DND-41 (cell line): ENCODE data around the gene AK5.
A peak's percentile ranks its signal among the peaks of the same experiment; 100 is the strongest.

ENCODE experiments used
- ATAC-seq: fragments of 200-7000 bp; cut with Tn5 transposase; 3 replicates; pipeline ENCODE4 v1.9.1; 2021; ENCODE audit warnings: low read depth; ENCODE audit not compliant: insufficient read depth
- DNase-seq: peaks from one replicate; pipeline ENCODE4 v3.0.0-alpha.2; 2020
- H2AFZ ChIP-seq: 2 replicates; pipeline ENCODE4 v1.6.0; 2012; ENCODE audit warnings: low read depth, low read length
- H3K27ac ChIP-seq: 2 replicates; pipeline ENCODE4 v1.5.1; 2012; ENCODE audit warnings: low read length, inconsistent platforms
- H3K27me3 ChIP-seq: fragments of 200-600 bp; sonication (generic); 2 replicates; pipeline ENCODE4 v1.6.0; 2012; ENCODE audit warnings: low read length, mild to moderate bottlenecking, inconsistent platforms; ENCODE audit not compliant: insufficient read depth, poor library complexity
- H3K36me3 ChIP-seq: 2 replicates; pipeline ENCODE4 v1.5.1; 2012; ENCODE audit warnings: low read length, inconsistent platforms; ENCODE audit not compliant: insufficient read depth
- H3K4me1 ChIP-seq: 2 replicates; pipeline ENCODE4 v1.5.1; 2012; ENCODE audit warnings: mild to moderate bottlenecking, low read length; ENCODE audit not compliant: insufficient read depth
- H3K4me2 ChIP-seq: 2 replicates; pipeline ENCODE4 v1.6.0; 2012; ENCODE audit warnings: mild to moderate bottlenecking, moderate library complexity, low read length, inconsistent platforms; ENCODE audit not compliant: insufficient read depth
- H3K4me3 ChIP-seq, 2 experiments: fragments of 200-600 bp in 1 of 2; shearing (Covaris generic) in 1 of 2; 2 replicates each; pipeline ENCODE4 v1.5.1; 2012 to 2016; ENCODE audit warnings: inconsistent platforms in 2 of 2, low read length in 2 of 2, mild to moderate bottlenecking in 2 of 2, low read depth in 1 of 2, moderate library complexity in 1 of 2
- H3K79me2 ChIP-seq: 2 replicates; pipeline ENCODE4 v1.6.0; 2012; ENCODE audit warnings: low read length, inconsistent platforms; ENCODE audit not compliant: insufficient read depth
- H3K9ac ChIP-seq: 2 replicates; pipeline ENCODE4 v1.6.0; 2012; ENCODE audit warnings: low read depth, mild to moderate bottlenecking, inconsistent platforms, low read length, moderate library complexity
- H3K9me3 ChIP-seq: 2 replicates; pipeline ENCODE4 v1.5.1; 2012; ENCODE audit warnings: low read length, moderate library complexity, mild to moderate bottlenecking, inconsistent platforms; ENCODE audit not compliant: insufficient read depth, severe bottlenecking
- H4K20me1 ChIP-seq: 2 replicates; pipeline ENCODE4 v1.6.0; 2012; ENCODE audit warnings: low read length; ENCODE audit not compliant: insufficient read depth
- EZH2 ChIP-seq: IDR thresholded peaks from 3 replicates; pipeline ENCODE4 v1.6.1; 2012; ENCODE audit warnings: borderline replicate concordance, low read depth, mild to moderate bottlenecking, moderate library complexity, low read length, inconsistent platforms; ENCODE audit not compliant: severe bottlenecking
- TF ChIP-seq, protein P1 (sequence below): IDR thresholded peaks from 2 replicates; pipeline ENCODE4 v1.5.1; 2012; ENCODE audit warnings: borderline replicate concordance, low read length, moderate library complexity, mild to moderate bottlenecking; ENCODE audit not compliant: poor library complexity, severe bottlenecking; ENCODE audit errors: extremely low read depth

The AK5 gene

DNA sequence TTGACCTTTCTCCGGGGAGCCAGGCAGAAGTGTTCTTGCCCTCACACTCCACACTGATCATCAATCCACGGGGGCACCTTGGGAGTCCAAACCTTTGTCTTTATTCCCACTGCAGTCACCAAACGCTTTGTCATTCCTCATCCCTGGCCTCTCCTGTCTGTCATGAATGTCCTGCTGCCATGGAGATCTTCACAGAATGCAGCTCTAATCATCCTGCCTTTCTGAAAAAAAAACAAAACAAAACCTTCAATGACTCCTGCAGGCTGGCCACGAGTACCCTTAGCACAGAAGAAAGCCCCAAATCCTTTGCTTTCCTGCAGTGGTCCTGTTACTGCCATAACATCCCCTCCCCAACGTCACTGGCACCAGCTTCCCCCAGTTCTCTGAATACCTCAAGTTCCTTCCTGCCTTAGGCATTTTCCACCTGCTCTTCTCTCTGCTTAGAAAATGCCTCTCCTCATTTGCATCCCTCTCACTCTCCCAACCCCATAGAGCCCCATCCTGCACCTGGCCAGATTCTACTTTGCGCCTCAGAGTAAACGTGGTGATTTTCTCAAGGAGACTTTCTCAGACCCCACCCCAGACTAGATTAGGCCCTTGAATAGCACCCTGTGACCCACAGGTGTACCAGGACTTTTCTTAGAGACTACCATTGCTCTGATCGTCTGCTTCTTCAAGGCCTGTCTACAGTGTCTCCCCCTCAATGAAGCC, 131.2 kb downstream of the AK5 start:
- DNase-seq: no peak
- Histone ChIP-seq H3K4me2 (no peak overlapping the region), H3K79me2 (no peaks in the 10 kb centered on the region), H3K27ac (no peak overlapping the region), H3K4me3 (no peak overlapping the region), H3K9me3 (no peaks in the 10 kb centered on the region), H3K36me3 (no peaks in the 10 kb centered on the region), H2AFZ (no peak overlapping the region), H3K9ac (no peak overlapping the region), H3K27me3 (peaks cover 6% of the 10 kb centered on the region), H3K4me1 (no peaks in the 10 kb centered on the region), H4K20me1 (no peaks in the 10 kb centered on the region)
- ATAC-seq: no peak
- TF ChIP-seq EZH2: no peak
- TF ChIP-seq, protein P1, sequence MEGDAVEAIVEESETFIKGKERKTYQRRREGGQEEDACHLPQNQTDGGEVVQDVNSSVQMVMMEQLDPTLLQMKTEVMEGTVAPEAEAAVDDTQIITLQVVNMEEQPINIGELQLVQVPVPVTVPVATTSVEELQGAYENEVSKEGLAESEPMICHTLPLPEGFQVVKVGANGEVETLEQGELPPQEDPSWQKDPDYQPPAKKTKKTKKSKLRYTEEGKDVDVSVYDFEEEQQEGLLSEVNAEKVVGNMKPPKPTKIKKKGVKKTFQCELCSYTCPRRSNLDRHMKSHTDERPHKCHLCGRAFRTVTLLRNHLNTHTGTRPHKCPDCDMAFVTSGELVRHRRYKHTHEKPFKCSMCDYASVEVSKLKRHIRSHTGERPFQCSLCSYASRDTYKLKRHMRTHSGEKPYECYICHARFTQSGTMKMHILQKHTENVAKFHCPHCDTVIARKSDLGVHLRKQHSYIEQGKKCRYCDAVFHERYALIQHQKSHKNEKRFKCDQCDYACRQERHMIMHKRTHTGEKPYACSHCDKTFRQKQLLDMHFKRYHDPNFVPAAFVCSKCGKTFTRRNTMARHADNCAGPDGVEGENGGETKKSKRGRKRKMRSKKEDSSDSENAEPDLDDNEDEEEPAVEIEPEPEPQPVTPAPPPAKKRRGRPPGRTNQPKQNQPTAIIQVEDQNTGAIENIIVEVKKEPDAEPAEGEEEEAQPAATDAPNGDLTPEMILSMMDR: no peak

DNA sequence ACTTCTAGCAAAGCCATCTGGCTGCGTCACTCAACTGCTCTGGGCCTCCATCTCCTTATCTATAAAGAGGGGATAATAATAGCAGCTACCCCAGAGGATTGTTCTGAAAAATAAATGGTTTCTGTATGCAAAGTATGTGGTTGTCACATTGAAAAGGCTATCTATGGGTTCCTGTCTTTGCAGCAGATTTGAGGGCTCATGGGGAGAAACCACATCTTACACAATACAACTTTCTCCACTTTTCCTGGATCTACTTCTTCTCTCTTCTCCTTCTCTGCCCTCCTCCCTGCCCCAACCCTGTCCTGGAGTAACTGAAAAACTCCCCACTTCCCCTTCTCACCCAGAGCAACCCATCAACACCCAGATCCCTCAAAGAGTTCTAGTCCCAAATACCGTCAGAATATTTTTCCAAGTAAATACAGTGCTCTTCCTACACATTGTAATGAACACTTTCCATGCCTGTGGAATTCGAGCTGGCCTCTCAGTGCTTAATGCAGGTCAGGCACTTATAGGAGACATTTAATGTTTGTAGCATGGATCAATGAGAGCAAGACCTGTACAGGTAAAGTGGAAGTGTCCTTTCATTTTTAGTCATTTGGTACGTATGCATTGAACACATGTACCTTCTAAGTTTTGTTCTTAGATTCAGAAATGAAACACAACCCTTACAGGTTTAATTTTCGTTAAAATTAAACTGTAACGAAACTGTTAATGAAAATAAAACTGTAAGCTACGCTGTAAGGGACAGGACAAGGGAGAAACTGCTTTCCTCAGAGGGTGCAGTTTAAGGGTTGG, 131.9 kb downstream of the AK5 start:
- no peaks in the 10 kb centered on the region for H4K20me1 ChIP-seq
- no peak overlapping the region for H3K27ac ChIP-seq
- TF ChIP-seq, protein P1: no peak
- no peak for TF ChIP-seq EZH2
- no peaks in the 10 kb centered on the region for H3K79me2 ChIP-seq
- DNase-seq (no peak), ATAC-seq (no peak)
- no peaks in the 10 kb centered on the region for H3K36me3 ChIP-seq
- no peaks in the 10 kb centered on the region for H3K4me1 ChIP-seq
- H3K9me3 ChIP-seq: no peaks in the 10 kb centered on the region
- H3K4me2 ChIP-seq: no peak overlapping the region
- H2AFZ ChIP-seq: no peak overlapping the region
- no peak overlapping the region for H3K9ac ChIP-seq
- no peak overlapping the region for H3K4me3 ChIP-seq
- peaks cover 6% of the 10 kb centered on the region for H3K27me3 ChIP-seq

DNA sequence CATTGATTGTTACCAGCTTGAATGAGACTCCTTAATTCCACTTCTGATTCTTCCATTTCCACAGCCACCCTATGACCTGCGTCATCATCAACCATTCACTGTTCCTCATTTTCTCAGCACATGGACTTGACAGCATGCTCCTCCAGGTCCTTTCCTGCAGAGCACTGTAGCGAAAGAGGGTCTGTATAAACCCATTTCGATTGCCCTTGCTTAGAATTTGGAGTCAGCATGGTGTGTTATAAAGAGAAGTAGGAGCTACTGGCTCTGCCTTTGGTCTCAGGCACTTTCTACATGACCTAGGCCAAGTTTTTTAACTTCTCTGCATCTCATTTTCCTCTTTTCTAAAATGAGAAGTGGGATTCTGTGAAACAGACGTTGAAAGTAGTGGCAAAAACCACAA, 133.8 kb downstream of the AK5 start:
- Histone ChIP-seq H2AFZ (peak overlapping the region; percentile 17; the same call in 1 of the 2 replicates), H3K36me3 (no peaks in the 10 kb centered on the region)
- ATAC-seq: no peak

More for the DNA sequence above, 133.8 kb downstream of the AK5 start:
- Histone ChIP-seq H3K4me3 (no peak overlapping the region), H3K27me3 (peaks cover 6% of the 10 kb centered on the region), H3K9me3 (no peaks in the 10 kb centered on the region), H4K20me1 (no peaks in the 10 kb centered on the region), H3K27ac (no peak overlapping the region), H3K4me1 (no peaks in the 10 kb centered on the region), H3K4me2 (no peak overlapping the region), H3K79me2 (no peaks in the 10 kb centered on the region), H3K9ac (no peak overlapping the region)
- no peak for DNase-seq
- TF ChIP-seq, protein P1: no peak
- no peak for TF ChIP-seq EZH2
